K562 (cell line): ENCODE data around the gene C13orf42.

Source experiments
- CREB3L1 ChIP-seq: fragments of 450-650 bp; IDR thresholded peaks from 2 replicates; pipeline ENCODE4 v1.6.1; 2014; ENCODE audit warnings: low read depth, mild to moderate bottlenecking, moderate library complexity, borderline replicate concordance
- MYC ChIP-seq, 2 experiments: fragments of 250-450 bp in 1 of 2; sonication (Bioruptor Pico) in 1 of 2; IDR thresholded peaks; 2 replicates each; pipeline versions ENCODE4 v1.5.1 to v1.6.1; 2012 to 2021; ENCODE audit warnings: low read depth in 2 of 2, borderline replicate concordance in 1 of 2, improper control_type of control experiment in 1 of 2, low read length in 1 of 2, mild to moderate bottlenecking in 1 of 2, moderate library complexity in 1 of 2
- XRCC3 ChIP-seq: fragments of 450-650 bp; IDR thresholded peaks from 2 replicates; pipeline ENCODE4 v1.6.1; 2017; ENCODE audit warnings: mild to moderate bottlenecking, moderate library complexity
- TF ChIP-seq, protein P1 (sequence below), 3 experiments: IDR thresholded peaks in 2 of 3; conservative IDR thresholded peaks in 1 of 3; 2 replicates each; pipeline ENCODE4 v1.5.1; 2011 to 2012; ENCODE audit warnings: low read length in 3 of 3, mild to moderate bottlenecking in 3 of 3, control low read depth in 2 of 3, improper control_type of control experiment in 1 of 3, inconsistent platforms in 1 of 3, low read depth in 1 of 3, mixed read lengths in 1 of 3, moderate library complexity in 1 of 3; ENCODE audit not compliant: insufficient read depth in 2 of 3

- TF ChIP-seq, protein P1, sequence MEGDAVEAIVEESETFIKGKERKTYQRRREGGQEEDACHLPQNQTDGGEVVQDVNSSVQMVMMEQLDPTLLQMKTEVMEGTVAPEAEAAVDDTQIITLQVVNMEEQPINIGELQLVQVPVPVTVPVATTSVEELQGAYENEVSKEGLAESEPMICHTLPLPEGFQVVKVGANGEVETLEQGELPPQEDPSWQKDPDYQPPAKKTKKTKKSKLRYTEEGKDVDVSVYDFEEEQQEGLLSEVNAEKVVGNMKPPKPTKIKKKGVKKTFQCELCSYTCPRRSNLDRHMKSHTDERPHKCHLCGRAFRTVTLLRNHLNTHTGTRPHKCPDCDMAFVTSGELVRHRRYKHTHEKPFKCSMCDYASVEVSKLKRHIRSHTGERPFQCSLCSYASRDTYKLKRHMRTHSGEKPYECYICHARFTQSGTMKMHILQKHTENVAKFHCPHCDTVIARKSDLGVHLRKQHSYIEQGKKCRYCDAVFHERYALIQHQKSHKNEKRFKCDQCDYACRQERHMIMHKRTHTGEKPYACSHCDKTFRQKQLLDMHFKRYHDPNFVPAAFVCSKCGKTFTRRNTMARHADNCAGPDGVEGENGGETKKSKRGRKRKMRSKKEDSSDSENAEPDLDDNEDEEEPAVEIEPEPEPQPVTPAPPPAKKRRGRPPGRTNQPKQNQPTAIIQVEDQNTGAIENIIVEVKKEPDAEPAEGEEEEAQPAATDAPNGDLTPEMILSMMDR (IDR thresholded peaks at IDR 0.05 in 2 of 3, conservative IDR thresholded peaks at IDR 0.05 in 1 of 3; ENCODE audit: insufficient read depth in 2 of 3, low read depth in 1 of 3, low read length in 3 of 3), result no peak
- TF ChIP-seq CREB3L1, result no peak
- TF ChIP-seq XRCC3, result no peak
- no peak for TF ChIP-seq MYC (IDR thresholded peaks at IDR 0.05; ENCODE audit: low read depth, low read length)
- TF ChIP-seq MYC (CRISPR knock-in tag; IDR thresholded peaks at IDR 0.05; ENCODE audit: borderline replicate concordance, low read depth), result no peak
Observed at GRCh38 chr13:51036418-51036817, 74.7 kb downstream of the C13orf42 start.
